OCI-M2 (cell line): Measurements from ENCODE around the gene TCF4.

Experiments used
- DNase-seq: peaks from one replicate; lab custom pipeline; 2025; ENCODE audit not compliant: unreplicated experiment; lab: John Stamatoyannopoulos, UW

The TCF4 gene

GRCh38 chr18:55272510-55273243 is 315.3 kb downstream of the TCF4 start:
- no peak for DNase-seq

- DNase-seq = no peak
These were observed 318.4 kb downstream of the TCF4 start for GRCh38 chr18:55269622-55270021.

- no peak for DNase-seq
These were observed 319.2 kb downstream of the TCF4 start for GRCh38 chr18:55268628-55269275.

- no peak for DNase-seq
These were observed 319.8 kb downstream of the TCF4 start for GRCh38 chr18:55268151-55268601.

GRCh38 chr18:55266981-55267380 is 321.0 kb downstream of the TCF4 start:
- no peak for DNase-seq

GRCh38 chr18:55265984-55266383 is 322.0 kb downstream of the TCF4 start:
- no peak for DNase-seq

- no peak for DNase-seq
These were observed 322.8 kb downstream of the TCF4 start for GRCh38 chr18:55265130-55265675.

- no peak for DNase-seq
These were observed 323.9 kb downstream of the TCF4 start for GRCh38 chr18:55264108-55264507.

- no peak for DNase-seq
These were observed 325.9 kb downstream of the TCF4 start for GRCh38 chr18:55262021-55262560.

- no peak for DNase-seq
These were observed 326.7 kb downstream of the TCF4 start for GRCh38 chr18:55261253-55261652.

GRCh38 chr18:55258088-55258487 is 329.9 kb downstream of the TCF4 start:
- no peak for DNase-seq

- no peak for DNase-seq
These were observed 331.1 kb downstream of the TCF4 start for GRCh38 chr18:55256929-55257289.

GRCh38 chr18:55256226-55256928 is 331.6 kb downstream of the TCF4 start:
- no peak for DNase-seq

- no peak for DNase-seq
These were observed 334.2 kb downstream of the TCF4 start for GRCh38 chr18:55253814-55254213.

GRCh38 chr18:55252901-55253300 is 335.1 kb downstream of the TCF4 start:
- DNase-seq = no peak

GRCh38 chr18:55252053-55252675 is 335.8 kb downstream of the TCF4 start:
- no peak for DNase-seq

- no peak for DNase-seq
These were observed 336.6 kb downstream of the TCF4 start for GRCh38 chr18:55251254-55251971.

GRCh38 chr18:55250768-55251173 is 337.2 kb downstream of the TCF4 start:
- DNase-seq = no peak

GRCh38 chr18:55249550-55249949 is 338.4 kb downstream of the TCF4 start:
- no peak for DNase-seq

GRCh38 chr18:55248495-55248894 is 339.5 kb downstream of the TCF4 start:
- DNase-seq = no peak
